ENCODE data around the gene ARHGEF7. TPM values are rescaled to one million over a fixed set of nuclear protein-coding genes. Genes with fewer than 3 reads are reported as not detected.

The ARHGEF7 gene
- total RNA-seq, 2 donors from 2014 or later: 46.7 to 50.7 TPM

DNA sequence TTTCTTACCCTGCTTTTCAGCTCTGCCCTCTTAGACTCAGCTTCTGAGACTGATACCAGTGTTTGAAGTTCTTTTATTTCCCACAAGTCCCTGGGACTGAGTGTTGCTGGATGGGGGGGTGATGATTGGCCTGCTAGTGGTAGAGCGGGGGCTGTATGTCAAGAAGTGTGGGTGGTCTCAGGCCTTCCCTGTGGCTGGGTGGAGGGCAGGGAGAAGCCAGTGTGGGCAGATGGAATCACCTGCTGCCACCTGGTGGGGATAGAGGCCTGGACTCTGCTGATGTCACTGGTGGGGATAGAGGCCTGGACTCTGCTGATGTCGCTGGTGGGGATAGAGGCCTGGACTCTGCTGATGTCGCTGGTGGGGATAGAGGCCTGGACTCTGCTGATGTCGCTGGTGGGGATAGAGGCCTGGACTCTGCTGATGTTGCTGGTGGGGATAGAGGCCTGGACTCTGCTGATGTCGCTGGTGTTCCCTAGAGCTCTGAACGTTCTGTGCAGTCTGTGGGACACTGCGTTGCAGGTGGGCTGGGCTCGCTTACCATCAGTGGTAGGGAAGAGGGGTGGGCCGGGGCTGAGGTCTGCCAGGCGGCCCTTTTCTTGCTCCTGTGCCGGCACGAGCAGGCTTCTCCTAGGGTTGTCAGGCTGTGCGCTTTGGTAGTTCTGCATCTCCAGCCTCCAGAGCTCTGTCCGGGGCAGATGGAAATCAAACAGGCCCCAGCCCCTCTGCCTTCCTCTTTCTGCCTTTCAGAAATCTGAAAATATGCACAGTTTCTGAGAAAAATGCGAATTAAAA lies 101.3 kb downstream of the ARHGEF7 start:
- no peaks in the 10 kb centered on the region for H3K27me3 ChIP-seq
- H3K27ac ChIP-seq: no peak overlapping the region
- intact Hi-C loops (cut with DNase I): loop anchor here (5.0 to 10.0 kb wide), 2 partner anchors 62 to 149 kb away; no protein-coding TSS in a partner anchor
- no peaks in the 10 kb centered on the region for H3K36me3 ChIP-seq
- DNase-seq: peak; percentile 33
- TF ChIP-seq, protein P1, sequence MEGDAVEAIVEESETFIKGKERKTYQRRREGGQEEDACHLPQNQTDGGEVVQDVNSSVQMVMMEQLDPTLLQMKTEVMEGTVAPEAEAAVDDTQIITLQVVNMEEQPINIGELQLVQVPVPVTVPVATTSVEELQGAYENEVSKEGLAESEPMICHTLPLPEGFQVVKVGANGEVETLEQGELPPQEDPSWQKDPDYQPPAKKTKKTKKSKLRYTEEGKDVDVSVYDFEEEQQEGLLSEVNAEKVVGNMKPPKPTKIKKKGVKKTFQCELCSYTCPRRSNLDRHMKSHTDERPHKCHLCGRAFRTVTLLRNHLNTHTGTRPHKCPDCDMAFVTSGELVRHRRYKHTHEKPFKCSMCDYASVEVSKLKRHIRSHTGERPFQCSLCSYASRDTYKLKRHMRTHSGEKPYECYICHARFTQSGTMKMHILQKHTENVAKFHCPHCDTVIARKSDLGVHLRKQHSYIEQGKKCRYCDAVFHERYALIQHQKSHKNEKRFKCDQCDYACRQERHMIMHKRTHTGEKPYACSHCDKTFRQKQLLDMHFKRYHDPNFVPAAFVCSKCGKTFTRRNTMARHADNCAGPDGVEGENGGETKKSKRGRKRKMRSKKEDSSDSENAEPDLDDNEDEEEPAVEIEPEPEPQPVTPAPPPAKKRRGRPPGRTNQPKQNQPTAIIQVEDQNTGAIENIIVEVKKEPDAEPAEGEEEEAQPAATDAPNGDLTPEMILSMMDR (IDR thresholded peaks at IDR 0.05): no peak
- H3K4me1 ChIP-seq: no peaks in the 10 kb centered on the region
- no peak overlapping the region for H3K9ac ChIP-seq (ENCODE audit: low read depth in 2 of 2, low read length in 2 of 2)
- H3K4me3 ChIP-seq: no peak overlapping the region
- H3K9me3 ChIP-seq: no peaks in the 10 kb centered on the region

DNA sequence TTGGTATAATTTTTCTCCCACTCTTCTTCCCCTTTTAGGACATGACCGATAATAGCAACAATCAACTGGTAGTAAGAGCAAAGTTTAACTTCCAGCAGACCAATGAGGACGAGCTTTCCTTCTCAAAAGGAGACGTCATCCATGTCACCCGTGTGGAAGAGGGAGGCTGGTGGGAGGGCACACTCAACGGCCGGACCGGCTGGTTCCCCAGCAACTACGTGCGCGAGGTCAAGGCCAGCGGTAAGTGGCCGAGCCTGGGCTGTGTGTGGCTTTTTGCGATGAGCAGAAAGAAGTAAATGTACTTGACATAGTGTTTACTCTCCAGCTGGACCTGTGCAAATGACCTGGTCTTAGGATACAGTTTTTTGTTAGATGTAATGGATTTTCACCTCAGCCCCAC lies 102.5 kb downstream of the ARHGEF7 start:
- DNase-seq: no peak
- no peak overlapping the region for H3K9ac ChIP-seq (ENCODE audit: low read depth in 2 of 2, low read length in 2 of 2)
- no peaks in the 10 kb centered on the region for H3K4me1 ChIP-seq
- no peaks in the 10 kb centered on the region for H3K36me3 ChIP-seq
- no peak overlapping the region for H3K27ac ChIP-seq
- TF ChIP-seq, protein P1 (IDR thresholded peaks at IDR 0.05): no peak
- H3K27me3 ChIP-seq: no peaks in the 10 kb centered on the region
- intact Hi-C loops (cut with DNase I): loop anchor here (5.0 to 10.0 kb wide), 2 partner anchors 63 to 150 kb away; no protein-coding TSS in a partner anchor
- H3K4me3 ChIP-seq: no peak overlapping the region
- no peaks in the 10 kb centered on the region for H3K9me3 ChIP-seq

DNA sequence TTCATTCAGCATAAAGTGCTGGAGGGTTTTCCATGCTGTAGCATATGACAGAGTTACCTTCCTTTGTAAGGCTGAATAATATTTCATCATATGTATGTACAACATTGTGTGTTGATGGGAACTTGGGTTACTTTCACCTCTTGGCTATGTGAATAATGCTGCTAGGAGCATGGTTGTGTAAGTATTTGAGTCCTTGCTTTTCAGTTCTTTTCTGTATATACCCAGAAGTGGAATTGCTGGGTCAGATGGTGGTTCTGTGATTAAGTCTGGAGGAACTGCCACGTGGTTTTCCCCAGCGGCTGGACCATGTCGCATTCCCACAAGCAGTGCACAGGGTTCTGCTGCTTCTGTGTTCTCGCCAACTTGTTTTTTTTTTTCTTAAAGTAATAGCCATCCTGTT lies 104.2 kb downstream of the ARHGEF7 start:
- Histone ChIP-seq H3K27me3 (no peaks in the 10 kb centered on the region), H3K9me3 (no peaks in the 10 kb centered on the region), H3K9ac (ENCODE audit: low read depth in 2 of 2, low read length in 2 of 2) (no peak overlapping the region), H3K4me3 (no peak overlapping the region), H3K36me3 (no peaks in the 10 kb centered on the region), H3K27ac (no peak overlapping the region), H3K4me1 (no peaks in the 10 kb centered on the region)
- TF ChIP-seq, protein P1 (IDR thresholded peaks at IDR 0.05): no peak
- intact Hi-C loops (cut with DNase I): loop anchor here (5.0 to 10.0 kb wide), 2 partner anchors 64 to 152 kb away; no protein-coding TSS in a partner anchor
- DNase-seq: no peak

DNA sequence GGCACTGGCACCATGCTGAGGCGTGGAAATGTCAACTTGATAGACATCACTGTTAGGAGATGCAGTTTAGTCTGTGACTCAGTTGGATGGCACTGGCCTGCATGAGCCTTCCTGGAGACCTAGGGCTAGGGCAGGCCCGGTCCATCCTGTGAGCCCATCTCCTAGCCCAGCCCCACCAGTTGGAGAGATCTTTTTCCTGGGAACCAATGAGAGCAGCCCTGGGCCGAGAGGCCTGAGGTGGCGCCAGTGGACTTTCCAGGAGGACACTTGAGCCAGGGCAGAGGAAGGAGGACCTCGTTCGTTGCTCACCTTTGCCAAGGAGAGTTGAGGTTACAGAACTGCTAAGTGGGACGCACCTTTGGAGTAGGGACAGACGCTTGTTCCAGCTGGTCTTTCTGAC lies 104.8 kb downstream of the ARHGEF7 start:
- Histone ChIP-seq H3K36me3 (no peaks in the 10 kb centered on the region), H3K27ac (no peak overlapping the region), H3K27me3 (no peaks in the 10 kb centered on the region), H3K9ac (ENCODE audit: low read depth in 2 of 2, low read length in 2 of 2) (no peak overlapping the region), H3K4me3 (no peak overlapping the region), H3K9me3 (no peaks in the 10 kb centered on the region), H3K4me1 (no peaks in the 10 kb centered on the region)
- no peak for DNase-seq
- TF ChIP-seq, protein P1 (IDR thresholded peaks at IDR 0.05): no peak
- intact Hi-C loops (cut with DNase I): loop anchor here (5.0 to 10.0 kb wide), 2 partner anchors 65 to 153 kb away; no protein-coding TSS in a partner anchor

DNA sequence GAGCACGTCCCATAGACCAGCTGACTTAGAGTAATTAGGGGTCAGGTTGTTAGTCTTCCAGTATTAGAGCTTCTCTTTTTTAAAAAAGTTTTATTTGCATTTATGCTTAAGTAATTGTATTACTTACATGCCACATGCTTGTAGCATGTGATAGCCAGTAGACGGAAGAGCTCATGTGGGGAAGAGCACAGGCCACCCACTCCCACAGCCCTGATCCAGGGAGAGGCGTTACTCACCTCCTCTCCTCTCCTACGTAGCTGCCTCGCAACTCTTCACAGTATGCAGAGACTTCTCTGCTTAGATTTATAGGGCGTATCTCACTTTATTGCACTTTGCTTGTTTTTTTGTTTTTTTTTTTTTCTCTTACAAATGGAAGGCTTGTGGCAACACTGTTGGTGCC lies 110.1 kb downstream of the ARHGEF7 start:
- no peak for DNase-seq
- Histone ChIP-seq H3K4me1 (no peaks in the 10 kb centered on the region), H3K36me3 (no peaks in the 10 kb centered on the region), H3K4me3 (no peak overlapping the region), H3K27ac (no peak overlapping the region), H3K27me3 (no peaks in the 10 kb centered on the region), H3K9ac (ENCODE audit: low read depth in 2 of 2, low read length in 2 of 2) (no peak overlapping the region), H3K9me3 (no peaks in the 10 kb centered on the region)
- TF ChIP-seq, protein P1 (IDR thresholded peaks at IDR 0.05): no peak
- intact Hi-C loops (cut with DNase I): no loop called here
